Measurements from ENCODE around the gene RNF5. TPM values are rescaled to one million over a fixed set of nuclear protein-coding genes. Genes with fewer than 3 reads are reported as not detected.

RNF5 gene
- total and polyA plus RNA-seq, 10 of the 15 experiments (the other 5 are each of a cell fraction or from before 2014, with no cell fraction given), result 31.4 to 114 (median 62.8) TPM

DNA sequence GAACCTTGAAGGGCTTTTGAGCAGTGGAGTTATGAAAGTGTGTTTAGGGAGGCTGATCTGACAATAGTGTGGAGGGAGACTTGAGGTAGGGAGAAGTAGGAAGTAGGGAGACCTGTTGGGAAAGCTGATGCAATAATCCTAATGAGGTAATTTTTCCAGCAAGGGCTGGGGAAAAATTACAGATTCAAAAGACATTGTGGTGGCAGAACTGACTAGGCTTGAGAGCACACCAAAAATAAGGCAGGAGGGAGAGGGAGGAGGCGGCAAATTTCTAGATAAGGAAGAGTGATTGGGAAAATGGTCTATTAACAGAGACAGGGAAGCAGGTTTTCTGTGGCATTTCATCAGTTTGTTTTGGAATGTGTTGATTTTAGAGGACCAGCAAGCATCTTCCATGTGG lies 31.9 kb upstream of the RNF5 start:
- DNase-seq (ENCODE audit: low read depth, low spot score), result no peak
- H3K9me3 ChIP-seq (replicated peaks; ENCODE audit: control insufficient read depth, insufficient read depth, low read length), result no peaks in the 10 kb centered on the region; the same call in 2 of the 3 replicates
- BruUV-seq (replicated peaks), result no TSS peak
- ChIA-PET CTCF (interaction anchor here (0.5 to 1.7 kb wide), 2 partner anchors 8 to 18 kb away, joined by 3 to 5 read pairs; partner anchors contain the start of gene EGFL8), SMC1A (ENCODE audit: uncharacterized antibody, unreplicated experiment) (no interaction called here), POLR2A (interaction anchor here (0.6 kb wide), 2 partner anchors 9 to 52 kb away, joined by 4 to 10 read pairs; no protein-coding TSS in a partner anchor), RAD21 (ENCODE audit: unreplicated experiment) (no interaction called here)
- ATAC-seq, result no peak
- H4K20me1 ChIP-seq (ENCODE audit: control insufficient read depth, insufficient read depth), result no peaks in the 10 kb centered on the region
- H3K36me3 ChIP-seq (ENCODE audit: control insufficient read depth in 2 of 2, insufficient read depth in 2 of 2, low read length in 1 of 2), result no peaks in the 10 kb centered on the region
- H3K27ac ChIP-seq (ENCODE audit: control insufficient read depth, insufficient read depth), result no peak overlapping the region
- 50% methylated on average over 1 of the region's 1 CpG for WGBS (ENCODE audit: insufficient coverage, insufficient replicate concordance, low lambda C conversion rate, missing lambda C conversion rate)
- no peak overlapping the region for H3K9ac ChIP-seq (ENCODE audit: control insufficient read depth, insufficient read depth, low read length)
- TF ChIP-seq MYB (IDR thresholded peaks at IDR 0.05; ENCODE audit: borderline replicate concordance, low read depth, low read length) (no peak), ATF7 (IDR thresholded peaks at IDR 0.05; ENCODE audit: low read depth) (no peak), BMI1 (IDR thresholded peaks at IDR 0.05; ENCODE audit: borderline replicate concordance) (no peak), HCFC1 (IDR thresholded peaks at IDR 0.05; ENCODE audit: low read length) (no peak)
- no peaks in the 10 kb centered on the region for H3K4me1 ChIP-seq (ENCODE audit: control insufficient read depth, insufficient read depth, low read length)
- H3K79me2 ChIP-seq (ENCODE audit: control insufficient read depth, insufficient read depth, low read length), result no peaks in the 10 kb centered on the region
- peaks cover 7 to 12% of the 10 kb centered on the region in 2 experiments for H3K27me3 ChIP-seq (replicated peaks in 1 of 2; ENCODE audit: control insufficient read depth in 2 of 2, insufficient read depth in 2 of 2, low read length in 1 of 2)
- in situ Hi-C loops (cut with MboI) (no loop called here), intact Hi-C loops (cut with micrococcal nuclease; ENCODE audit: unreplicated experiment) (no loop called here)
- no peak for FAIRE-seq
- no peak overlapping the region for H3K4me2 ChIP-seq (ENCODE audit: control insufficient read depth, insufficient read depth)
- no peak overlapping the region for H3K4me3 ChIP-seq
- no peak overlapping the region for H2AFZ ChIP-seq (ENCODE audit: control insufficient read depth, low read depth, low read length)

- Histone ChIP-seq H3K79me2 (ENCODE audit: control insufficient read depth, insufficient read depth, low read length) (no peaks in the 10 kb centered on the region), H3K4me2 (ENCODE audit: control insufficient read depth, insufficient read depth) (no peak overlapping the region), H3K9ac (ENCODE audit: control insufficient read depth, insufficient read depth, low read length) (no peak overlapping the region), H3K4me3 (no peak overlapping the region), H2AFZ (ENCODE audit: control insufficient read depth, low read depth, low read length) (no peak overlapping the region), H3K27ac (ENCODE audit: control insufficient read depth, insufficient read depth) (no peak overlapping the region), H3K36me3 (ENCODE audit: control insufficient read depth in 2 of 2, insufficient read depth in 2 of 2, low read length in 1 of 2) (no peaks in the 10 kb centered on the region), H3K27me3 (replicated peaks in 1 of 2; ENCODE audit: control insufficient read depth in 2 of 2, insufficient read depth in 2 of 2, low read length in 1 of 2) (peaks cover 7 to 12% of the 10 kb centered on the region in 2 experiments), H4K20me1 (ENCODE audit: control insufficient read depth, insufficient read depth) (no peaks in the 10 kb centered on the region), H3K4me1 (ENCODE audit: control insufficient read depth, insufficient read depth, low read length) (no peaks in the 10 kb centered on the region), H3K9me3 (replicated peaks; ENCODE audit: control insufficient read depth, insufficient read depth, low read length) (no peaks in the 10 kb centered on the region; the same call in 2 of the 3 replicates)
- in situ Hi-C loops (cut with MboI) (no loop called here), intact Hi-C loops (cut with micrococcal nuclease; ENCODE audit: unreplicated experiment) (no loop called here)
- FAIRE-seq (no peak), ATAC-seq (no peak), DNase-seq (ENCODE audit: low read depth, low spot score) (no peak)
- ChIA-PET SMC1A (ENCODE audit: uncharacterized antibody, unreplicated experiment) (no interaction called here), POLR2A (interaction anchor here (0.6 kb wide), 1 partner anchor 10 kb away, joined by 4 read pairs; no protein-coding TSS in a partner anchor), CTCF (no interaction called here), RAD21 (ENCODE audit: unreplicated experiment) (no interaction called here)
- WGBS (ENCODE audit: insufficient coverage, insufficient replicate concordance, low lambda C conversion rate, missing lambda C conversion rate), result 49% methylated on average over 4 of the region's 4 CpGs
- BruUV-seq (replicated peaks), result no TSS peak
- TF ChIP-seq GABPA (IDR thresholded peaks at IDR 0.05; ENCODE audit: low read depth) (no peak), IRF5 (IDR thresholded peaks at IDR 0.05; ENCODE audit: borderline replicate concordance) (no peak), CHD4 (IDR thresholded peaks at IDR 0.05) (no peak), NR2C1 (IDR thresholded peaks at IDR 0.05) (no peak), YY1 (IDR thresholded peaks at IDR 0.05; ENCODE audit: low read depth, low read length) (no peak), SMAD1 (IDR thresholded peaks at IDR 0.05; ENCODE audit: low read depth, partially characterized antibody) (no peak)
- TF ChIP-seq, protein P1, sequence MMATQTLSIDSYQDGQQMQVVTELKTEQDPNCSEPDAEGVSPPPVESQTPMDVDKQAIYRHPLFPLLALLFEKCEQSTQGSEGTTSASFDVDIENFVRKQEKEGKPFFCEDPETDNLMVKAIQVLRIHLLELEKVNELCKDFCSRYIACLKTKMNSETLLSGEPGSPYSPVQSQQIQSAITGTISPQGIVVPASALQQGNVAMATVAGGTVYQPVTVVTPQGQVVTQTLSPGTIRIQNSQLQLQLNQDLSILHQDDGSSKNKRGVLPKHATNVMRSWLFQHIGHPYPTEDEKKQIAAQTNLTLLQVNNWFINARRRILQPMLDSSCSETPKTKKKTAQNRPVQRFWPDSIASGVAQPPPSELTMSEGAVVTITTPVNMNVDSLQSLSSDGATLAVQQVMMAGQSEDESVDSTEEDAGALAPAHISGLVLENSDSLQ (IDR thresholded peaks at IDR 0.05), result no peak
- TF ChIP-seq, protein P2, sequence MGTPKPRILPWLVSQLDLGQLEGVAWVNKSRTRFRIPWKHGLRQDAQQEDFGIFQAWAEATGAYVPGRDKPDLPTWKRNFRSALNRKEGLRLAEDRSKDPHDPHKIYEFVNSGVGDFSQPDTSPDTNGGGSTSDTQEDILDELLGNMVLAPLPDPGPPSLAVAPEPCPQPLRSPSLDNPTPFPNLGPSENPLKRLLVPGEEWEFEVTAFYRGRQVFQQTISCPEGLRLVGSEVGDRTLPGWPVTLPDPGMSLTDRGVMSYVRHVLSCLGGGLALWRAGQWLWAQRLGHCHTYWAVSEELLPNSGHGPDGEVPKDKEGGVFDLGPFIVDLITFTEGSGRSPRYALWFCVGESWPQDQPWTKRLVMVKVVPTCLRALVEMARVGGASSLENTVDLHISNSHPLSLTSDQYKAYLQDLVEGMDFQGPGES (IDR thresholded peaks at IDR 0.05), result no peak
Observed at GRCh38 chr6:32146687-32147086, 31.5 kb upstream of the RNF5 start.

Data from GM12878 (cell line).